Measurements from ENCODE around the gene CNNM4.

The CNNM4 gene

DNA sequence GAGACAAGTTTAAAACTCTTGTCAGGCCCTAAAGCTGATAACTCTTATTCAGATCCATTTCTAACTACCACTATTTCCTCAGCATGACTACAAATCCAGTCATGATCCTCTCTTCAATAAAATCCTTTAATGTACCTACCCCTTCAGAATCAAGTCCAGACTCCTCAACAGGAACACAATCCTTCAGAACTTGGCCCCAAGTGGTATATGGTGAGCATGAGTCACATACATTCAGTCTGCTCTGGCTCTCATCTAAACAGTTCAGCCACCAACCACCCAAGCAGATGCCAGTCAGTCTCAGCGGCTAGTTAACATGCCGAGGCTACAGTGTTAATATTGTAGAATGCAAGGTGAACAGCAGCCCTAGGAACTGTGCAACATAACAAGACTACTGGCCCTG, 30.5 kb upstream of the CNNM4 start:
- peak overlapping the region; percentile 41; the same call in 1 of the 2 replicates for H3K27ac ChIP-seq
- TF ChIP-seq, protein P1, sequence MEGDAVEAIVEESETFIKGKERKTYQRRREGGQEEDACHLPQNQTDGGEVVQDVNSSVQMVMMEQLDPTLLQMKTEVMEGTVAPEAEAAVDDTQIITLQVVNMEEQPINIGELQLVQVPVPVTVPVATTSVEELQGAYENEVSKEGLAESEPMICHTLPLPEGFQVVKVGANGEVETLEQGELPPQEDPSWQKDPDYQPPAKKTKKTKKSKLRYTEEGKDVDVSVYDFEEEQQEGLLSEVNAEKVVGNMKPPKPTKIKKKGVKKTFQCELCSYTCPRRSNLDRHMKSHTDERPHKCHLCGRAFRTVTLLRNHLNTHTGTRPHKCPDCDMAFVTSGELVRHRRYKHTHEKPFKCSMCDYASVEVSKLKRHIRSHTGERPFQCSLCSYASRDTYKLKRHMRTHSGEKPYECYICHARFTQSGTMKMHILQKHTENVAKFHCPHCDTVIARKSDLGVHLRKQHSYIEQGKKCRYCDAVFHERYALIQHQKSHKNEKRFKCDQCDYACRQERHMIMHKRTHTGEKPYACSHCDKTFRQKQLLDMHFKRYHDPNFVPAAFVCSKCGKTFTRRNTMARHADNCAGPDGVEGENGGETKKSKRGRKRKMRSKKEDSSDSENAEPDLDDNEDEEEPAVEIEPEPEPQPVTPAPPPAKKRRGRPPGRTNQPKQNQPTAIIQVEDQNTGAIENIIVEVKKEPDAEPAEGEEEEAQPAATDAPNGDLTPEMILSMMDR (conservative IDR thresholded peaks at IDR 0.05), result no peak

DNA sequence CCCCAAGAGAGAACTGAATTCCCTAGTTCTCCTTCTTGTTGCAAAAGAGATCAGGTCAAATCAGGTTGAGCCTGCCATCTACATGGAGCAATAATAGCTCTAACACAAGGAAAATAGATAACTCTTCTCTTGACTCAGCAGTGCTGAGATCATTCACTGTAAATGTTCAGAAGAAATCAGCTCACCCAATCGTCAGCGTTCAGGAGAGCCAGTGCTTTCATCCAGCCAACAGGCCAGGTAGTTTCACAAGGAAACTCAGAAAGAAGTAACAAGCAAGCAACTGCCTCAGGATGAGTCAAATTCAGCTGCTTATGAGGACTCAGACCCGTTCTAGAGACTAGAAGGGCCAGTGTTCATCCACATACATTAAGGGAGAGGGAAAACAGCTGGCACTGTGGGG, 26.8 kb upstream of the CNNM4 start:
- no peak overlapping the region for H3K27ac ChIP-seq
- TF ChIP-seq, protein P1 (conservative IDR thresholded peaks at IDR 0.05), result no peak

DNA sequence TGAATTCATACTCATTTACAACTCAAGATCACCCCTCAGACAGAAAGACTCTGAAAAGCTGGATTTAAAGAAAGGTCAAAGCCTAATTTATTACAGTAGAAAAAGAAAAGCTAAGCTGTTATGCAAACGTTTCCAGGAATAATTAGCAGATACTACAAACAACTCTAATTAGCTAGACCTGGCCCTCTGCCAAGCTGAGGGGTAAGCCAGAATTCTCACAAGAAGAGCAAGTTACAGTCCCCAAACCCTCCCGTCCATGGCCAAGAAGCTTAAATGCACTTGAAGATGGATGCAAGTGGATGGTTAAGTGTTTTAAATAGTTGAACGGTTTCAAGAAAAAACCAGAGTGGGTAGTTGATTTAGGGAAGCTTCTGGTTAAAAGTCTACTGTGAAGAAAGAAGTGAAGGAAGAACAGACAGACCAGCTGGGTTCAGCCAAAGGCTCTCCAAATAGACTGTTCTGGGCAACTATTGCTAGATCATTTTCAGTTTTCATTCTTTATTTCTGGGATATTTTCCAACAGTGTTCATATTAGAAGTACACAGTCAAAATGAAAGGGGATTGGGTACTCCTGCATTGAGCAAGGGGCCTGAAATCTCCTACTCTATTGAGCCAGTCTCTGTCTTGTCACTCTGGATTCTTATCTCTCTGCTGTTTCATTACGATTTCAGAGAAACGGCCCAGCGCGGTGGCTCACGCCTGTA, 25.7 kb upstream of the CNNM4 start:
- TF ChIP-seq, protein P1 (conservative IDR thresholded peaks at IDR 0.05), result no peak
- H3K27ac ChIP-seq, result no peak overlapping the region

DNA sequence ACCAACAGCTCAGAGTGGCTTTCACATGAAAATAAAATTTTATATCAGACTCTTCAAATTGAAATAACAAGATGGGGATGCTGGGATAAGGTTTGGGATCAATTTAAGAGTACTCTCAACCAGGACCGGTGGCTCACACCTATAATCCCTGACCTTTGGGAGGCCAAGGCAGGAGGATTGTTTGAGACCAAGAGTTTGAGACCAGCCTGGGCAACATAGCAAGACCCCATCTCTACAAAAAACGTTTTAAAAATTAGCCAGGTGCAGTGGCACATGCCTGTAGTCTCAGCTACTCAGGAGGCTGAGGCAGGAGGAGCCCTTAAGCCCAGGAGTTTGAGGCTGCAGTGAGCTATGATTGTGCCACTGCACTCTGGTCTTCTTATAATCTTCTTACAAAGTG, 23.5 kb upstream of the CNNM4 start:
- H3K27ac ChIP-seq, result no peak overlapping the region
- TF ChIP-seq, protein P1 (conservative IDR thresholded peaks at IDR 0.05), result no peak

DNA sequence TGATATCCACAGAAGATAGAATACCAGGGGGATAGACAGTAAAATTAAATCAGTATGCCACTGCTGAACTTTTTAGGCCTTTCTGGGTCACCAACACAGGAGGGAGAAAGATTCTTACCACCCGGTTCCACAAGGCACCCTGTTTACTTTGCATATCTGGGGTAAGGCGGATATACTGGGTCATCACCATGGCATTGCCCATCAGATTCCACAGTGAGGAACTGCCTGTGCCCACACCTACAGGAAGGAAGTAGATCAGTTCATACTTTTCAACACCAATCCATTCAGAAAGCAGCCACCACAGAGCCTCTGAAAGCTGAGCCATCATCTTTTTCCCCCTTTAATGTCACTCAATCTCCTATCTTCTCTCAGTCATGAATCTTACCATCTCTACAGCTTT, 22.9 kb upstream of the CNNM4 start:
- TF ChIP-seq, protein P1 (conservative IDR thresholded peaks at IDR 0.05), result no peak

DNA sequence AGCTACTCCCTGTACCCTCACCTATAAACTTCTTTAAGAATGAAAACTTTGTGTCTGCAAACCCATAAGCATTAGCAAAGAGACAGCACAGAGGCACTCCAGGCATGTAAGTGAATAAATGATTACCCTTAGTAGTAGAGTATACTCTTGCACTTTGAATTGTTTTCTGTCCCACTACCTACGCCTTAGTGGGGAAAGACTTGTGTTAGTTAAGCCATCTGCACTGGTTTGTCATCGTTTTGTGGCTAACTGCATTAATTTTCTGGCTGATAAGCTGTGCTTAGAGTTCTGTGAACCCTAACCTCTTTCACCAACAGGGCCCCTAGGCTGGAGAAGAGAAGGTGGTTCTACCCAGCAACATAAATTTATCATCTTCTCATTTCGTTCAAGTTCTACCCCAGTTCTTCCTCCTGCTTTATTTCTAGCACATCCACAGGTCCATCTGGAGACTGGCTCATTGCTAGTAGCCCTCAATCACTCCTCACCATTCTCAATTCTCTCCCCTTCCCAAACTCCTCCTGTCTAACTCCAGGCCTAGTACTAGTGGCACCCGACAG, 21.5 kb upstream of the CNNM4 start:
- peak overlapping the region; percentile 76 for H3K27ac ChIP-seq
- TF ChIP-seq, protein P1 (conservative IDR thresholded peaks at IDR 0.05), result no peak

More for the DNA sequence above, 22.9 kb upstream of the CNNM4 start:
- H3K27ac ChIP-seq, result no peak overlapping the region

DNA sequence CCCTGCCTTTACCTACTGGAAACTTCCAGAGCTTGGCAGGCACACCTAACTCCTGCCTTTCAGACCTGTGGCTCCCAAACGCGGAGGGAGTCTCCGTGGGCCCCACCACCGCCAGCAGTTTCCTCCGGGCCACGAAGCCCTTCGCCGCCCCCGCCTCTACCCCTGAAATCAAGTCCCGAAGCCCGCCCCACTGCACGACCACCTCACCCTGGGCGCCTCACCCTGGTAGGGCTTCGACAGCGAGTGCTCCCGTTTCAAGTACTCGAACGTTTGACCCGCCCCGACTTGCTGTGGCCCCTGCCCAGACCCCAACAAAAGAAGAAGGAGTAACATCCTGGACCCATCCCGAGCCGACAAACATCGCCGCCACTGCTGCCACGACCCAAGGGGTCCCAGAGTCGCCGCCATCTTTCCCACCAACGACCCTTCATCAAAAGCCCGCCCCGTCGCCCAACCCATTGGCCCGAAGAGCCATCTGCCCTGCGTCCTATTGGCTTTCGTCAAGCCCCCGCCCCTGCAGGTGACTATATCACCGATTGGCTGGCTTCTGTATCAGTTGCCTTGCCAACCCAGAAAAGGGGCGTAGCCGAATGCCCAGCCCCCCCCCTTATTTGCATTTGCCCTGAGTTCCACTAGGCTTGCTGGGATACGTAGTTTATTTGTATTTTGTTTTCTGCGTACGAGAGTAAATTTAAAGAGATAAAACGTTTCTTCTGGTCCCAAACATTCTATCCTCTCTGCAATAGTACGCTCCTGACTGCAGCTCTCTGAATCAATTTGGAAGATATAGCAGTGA, 20.9 kb upstream of the CNNM4 start, which contains the start of gene LMAN2L:
Gene LMAN2L, minus strand, starts transcription at position 432 of the 796 bp plus-strand sequence. Its CDS starts 24 bp downstream, at position 408.
- H3K27ac ChIP-seq, result peak within 1 kb of the TSS; percentile 76
- TF ChIP-seq, protein P1 (conservative IDR thresholded peaks at IDR 0.05), result no peak

Data from VCaP (cell line).